Measurements from ENCODE around the gene BICRA.

The BICRA gene

DNA sequence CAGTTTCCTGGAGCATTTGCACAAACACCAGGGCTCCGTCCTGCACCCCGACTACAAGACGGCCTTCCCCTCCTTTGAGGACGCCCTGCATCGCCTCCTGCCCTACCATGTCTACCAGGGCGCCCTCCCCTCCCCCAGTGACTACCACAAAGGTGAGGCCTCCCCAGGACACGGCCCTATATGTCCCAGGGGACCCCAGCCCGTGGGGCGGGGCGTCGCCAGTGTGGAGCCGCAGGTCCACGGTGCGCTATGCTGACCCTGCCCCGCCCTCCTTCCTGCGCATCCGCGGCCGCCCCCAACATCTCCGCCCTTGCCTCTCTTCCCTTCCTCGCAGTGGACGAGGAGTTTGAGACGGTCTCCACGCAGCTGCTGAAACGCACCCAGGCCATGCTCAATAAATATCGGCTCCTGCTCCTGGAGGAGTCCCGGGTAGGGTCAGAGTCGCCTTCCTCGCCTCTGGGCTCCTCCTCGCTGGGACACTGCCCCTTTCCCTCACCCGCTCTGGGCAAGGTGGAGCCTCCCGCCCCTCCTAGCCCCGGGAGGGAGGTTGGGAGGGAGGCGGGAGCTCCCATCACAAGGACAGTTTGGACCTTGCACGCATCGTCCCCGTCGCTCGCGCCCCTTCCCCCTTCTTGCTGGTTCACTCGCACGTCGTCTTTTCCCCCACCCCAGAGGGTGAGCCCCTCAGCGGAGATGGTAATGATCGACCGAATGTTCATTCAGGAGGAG lies 89.9 kb downstream of the BICRA start:
- no peak for DNase-seq (ENCODE audit: extremely low read depth, insufficient read length)
- Histone ChIP-seq H3K27me3 (replicated peaks; ENCODE audit: control insufficient read depth, insufficient read depth, low read length) (no peaks in the 10 kb centered on the region), H3K36me3 (ENCODE audit: control insufficient read depth, insufficient read depth, low read length) (peaks cover 7% of the 10 kb centered on the region), H3K4me3 (replicated peaks; ENCODE audit: low read depth, low read length) (no peak overlapping the region)
- TF ChIP-seq, protein P1, sequence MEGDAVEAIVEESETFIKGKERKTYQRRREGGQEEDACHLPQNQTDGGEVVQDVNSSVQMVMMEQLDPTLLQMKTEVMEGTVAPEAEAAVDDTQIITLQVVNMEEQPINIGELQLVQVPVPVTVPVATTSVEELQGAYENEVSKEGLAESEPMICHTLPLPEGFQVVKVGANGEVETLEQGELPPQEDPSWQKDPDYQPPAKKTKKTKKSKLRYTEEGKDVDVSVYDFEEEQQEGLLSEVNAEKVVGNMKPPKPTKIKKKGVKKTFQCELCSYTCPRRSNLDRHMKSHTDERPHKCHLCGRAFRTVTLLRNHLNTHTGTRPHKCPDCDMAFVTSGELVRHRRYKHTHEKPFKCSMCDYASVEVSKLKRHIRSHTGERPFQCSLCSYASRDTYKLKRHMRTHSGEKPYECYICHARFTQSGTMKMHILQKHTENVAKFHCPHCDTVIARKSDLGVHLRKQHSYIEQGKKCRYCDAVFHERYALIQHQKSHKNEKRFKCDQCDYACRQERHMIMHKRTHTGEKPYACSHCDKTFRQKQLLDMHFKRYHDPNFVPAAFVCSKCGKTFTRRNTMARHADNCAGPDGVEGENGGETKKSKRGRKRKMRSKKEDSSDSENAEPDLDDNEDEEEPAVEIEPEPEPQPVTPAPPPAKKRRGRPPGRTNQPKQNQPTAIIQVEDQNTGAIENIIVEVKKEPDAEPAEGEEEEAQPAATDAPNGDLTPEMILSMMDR (IDR thresholded peaks at IDR 0.05; ENCODE audit: insufficient read depth, low read length, poor library complexity, severe bottlenecking) = no peak

- DNase-seq (ENCODE audit: extremely low read depth, insufficient read length) = peak; percentile 45
- TF ChIP-seq, protein P1 (IDR thresholded peaks at IDR 0.05; ENCODE audit: insufficient read depth, low read length, poor library complexity, severe bottlenecking) = peak; percentile 95
- Histone ChIP-seq H3K36me3 (ENCODE audit: control insufficient read depth, insufficient read depth, low read length) (peaks cover 7% of the 10 kb centered on the region), H3K4me3 (replicated peaks; ENCODE audit: low read depth, low read length) (no peak overlapping the region), H3K27me3 (replicated peaks; ENCODE audit: control insufficient read depth, insufficient read depth, low read length) (no peaks in the 10 kb centered on the region)
These were observed 90.5 kb downstream of the BICRA start for GRCh38 chr19:47699360-47699917.

- DNase-seq (ENCODE audit: extremely low read depth, insufficient read length) = no peak
- TF ChIP-seq, protein P1 (IDR thresholded peaks at IDR 0.05; ENCODE audit: insufficient read depth, low read length, poor library complexity, severe bottlenecking) = no peak
- no peaks in the 10 kb centered on the region for H3K27me3 ChIP-seq (replicated peaks; ENCODE audit: control insufficient read depth, insufficient read depth, low read length)
- peaks cover 4% of the 10 kb centered on the region; the same call in 1 of the 2 replicates for H3K36me3 ChIP-seq (ENCODE audit: control insufficient read depth, insufficient read depth, low read length)
- H3K4me3 ChIP-seq (replicated peaks; ENCODE audit: low read depth, low read length) = no peak overlapping the region
These were observed 92.2 kb downstream of the BICRA start for GRCh38 chr19:47700934-47701716.

- Histone ChIP-seq H3K4me3 (replicated peaks; ENCODE audit: low read depth, low read length) (no peak overlapping the region), H3K27me3 (replicated peaks; ENCODE audit: control insufficient read depth, insufficient read depth, low read length) (no peaks in the 10 kb centered on the region), H3K36me3 (ENCODE audit: control insufficient read depth, insufficient read depth, low read length) (peaks cover 4% of the 10 kb centered on the region; the same call in 1 of the 2 replicates)
- DNase-seq (ENCODE audit: extremely low read depth, insufficient read length) = no peak
- TF ChIP-seq, protein P1 (IDR thresholded peaks at IDR 0.05; ENCODE audit: insufficient read depth, low read length, poor library complexity, severe bottlenecking) = no peak
These were observed 93.0 kb downstream of the BICRA start for GRCh38 chr19:47701717-47702552.

DNA sequence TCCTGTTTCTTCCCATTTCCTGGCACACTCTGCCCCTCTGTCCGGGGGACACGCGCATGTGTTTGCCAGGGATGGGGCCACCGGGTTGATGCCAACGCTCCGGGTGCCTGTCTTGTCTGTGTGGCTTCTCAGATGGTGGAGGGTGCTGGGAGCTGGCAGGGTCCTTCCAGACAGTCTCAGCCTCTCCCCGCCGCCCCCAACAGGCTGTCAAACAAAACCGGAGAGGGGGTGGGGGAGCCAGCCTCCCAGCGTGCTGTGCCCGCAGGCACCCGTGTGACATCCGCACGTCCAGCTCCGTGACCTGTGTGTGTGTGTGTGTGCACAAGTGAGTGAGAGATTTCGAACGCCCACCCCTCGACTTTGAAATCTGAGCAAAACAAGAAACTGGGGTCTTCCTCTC lies 93.7 kb downstream of the BICRA start:
- Histone ChIP-seq H3K36me3 (ENCODE audit: control insufficient read depth, insufficient read depth, low read length) (peaks cover 4% of the 10 kb centered on the region; the same call in 1 of the 2 replicates), H3K27me3 (replicated peaks; ENCODE audit: control insufficient read depth, insufficient read depth, low read length) (no peaks in the 10 kb centered on the region), H3K4me3 (replicated peaks; ENCODE audit: low read depth, low read length) (no peak overlapping the region)
- DNase-seq (ENCODE audit: extremely low read depth, insufficient read length) = no peak
- TF ChIP-seq, protein P1 (IDR thresholded peaks at IDR 0.05; ENCODE audit: insufficient read depth, low read length, poor library complexity, severe bottlenecking) = no peak
